KMS-11 (cell line): ENCODE measurements around the gene CNNM4.

Experiments
- H2AFZ ChIP-seq: fragments of 200-600 bp; sonication (generic); 2 replicates; pipeline ENCODE4 v1.6.1; 2016; ENCODE audit warnings: antibody characterized with exemption, mixed run types, low read depth
- H3K27ac ChIP-seq: fragments of 200-600 bp; sonication (generic); 2 replicates; pipeline ENCODE4 v1.6.1; 2016; ENCODE audit warnings: mild to moderate bottlenecking, mixed run types
- H3K27me3 ChIP-seq: fragments of 200-600 bp; sonication (generic); 2 replicates; pipeline ENCODE4 v1.6.1; 2017; ENCODE audit warnings: mild to moderate bottlenecking, low read depth, mixed run types, moderate library complexity; ENCODE audit not compliant: insufficient read depth
- H3K36me3 ChIP-seq: fragments of 200-600 bp; sonication (generic); 2 replicates; pipeline ENCODE4 v1.6.1; 2017; ENCODE audit warnings: mild to moderate bottlenecking, mixed run types; ENCODE audit not compliant: insufficient read depth
- H3K4me1 ChIP-seq: fragments of 200-600 bp; sonication (generic); 2 replicates; pipeline ENCODE4 v1.6.1; 2016; ENCODE audit warnings: mild to moderate bottlenecking, low read depth, mixed run types; ENCODE audit not compliant: poor library complexity, severe bottlenecking
- H3K4me2 ChIP-seq: fragments of 200-600 bp; sonication (generic); 2 replicates; pipeline ENCODE4 v1.7.0; 2016; ENCODE audit warnings: mild to moderate bottlenecking, mixed run types
- H3K4me3 ChIP-seq: fragments of 200-600 bp; sonication (generic); IDR thresholded peaks from 2 replicates; pipeline ENCODE4 v1.6.1; 2017; ENCODE audit warnings: low read depth, low read length, mixed read lengths; ENCODE audit not compliant: insufficient read depth
- H3K79me2 ChIP-seq: fragments of 200-600 bp; sonication (generic); 2 replicates; pipeline ENCODE4 v1.6.1; 2016; ENCODE audit warnings: low read depth, mixed run types; ENCODE audit not compliant: insufficient read depth
- H3K9ac ChIP-seq: fragments of 200-600 bp; sonication (generic); 2 replicates; pipeline ENCODE4 v1.6.1; 2016; ENCODE audit warnings: mild to moderate bottlenecking, mixed run types
- H4K20me1 ChIP-seq: fragments of 200-600 bp; sonication (generic); 2 replicates; pipeline ENCODE4 v1.6.1; 2016; ENCODE audit warnings: mild to moderate bottlenecking, mixed run types; ENCODE audit not compliant: insufficient read depth
- TF ChIP-seq, protein P1 (sequence below): fragments of 200-600 bp; sonication (generic); conservative IDR thresholded peaks from 2 replicates; pipeline ENCODE4 v1.6.1; 2017; ENCODE audit warnings: low read depth, mild to moderate bottlenecking, antibody characterized with exemption, low read length, moderate library complexity, mixed read lengths

Gene CNNM4

GRCh38 chr2:96726131-96726530 is 34.6 kb upstream of the CNNM4 start:
- H3K4me2 ChIP-seq = no peak overlapping the region
- H3K27ac ChIP-seq = no peak overlapping the region
- no peaks in the 10 kb centered on the region for H4K20me1 ChIP-seq
- peaks cover 9% of the 10 kb centered on the region; the same call in 1 of the 2 replicates for H3K36me3 ChIP-seq
- no peaks in the 10 kb centered on the region for H3K27me3 ChIP-seq
- H3K4me1 ChIP-seq = no peaks in the 10 kb centered on the region
- H3K4me3 ChIP-seq = no peak overlapping the region
- no peak overlapping the region for H3K9ac ChIP-seq
- H2AFZ ChIP-seq = no peak overlapping the region
- no peaks in the 10 kb centered on the region for H3K79me2 ChIP-seq
- TF ChIP-seq, protein P1, sequence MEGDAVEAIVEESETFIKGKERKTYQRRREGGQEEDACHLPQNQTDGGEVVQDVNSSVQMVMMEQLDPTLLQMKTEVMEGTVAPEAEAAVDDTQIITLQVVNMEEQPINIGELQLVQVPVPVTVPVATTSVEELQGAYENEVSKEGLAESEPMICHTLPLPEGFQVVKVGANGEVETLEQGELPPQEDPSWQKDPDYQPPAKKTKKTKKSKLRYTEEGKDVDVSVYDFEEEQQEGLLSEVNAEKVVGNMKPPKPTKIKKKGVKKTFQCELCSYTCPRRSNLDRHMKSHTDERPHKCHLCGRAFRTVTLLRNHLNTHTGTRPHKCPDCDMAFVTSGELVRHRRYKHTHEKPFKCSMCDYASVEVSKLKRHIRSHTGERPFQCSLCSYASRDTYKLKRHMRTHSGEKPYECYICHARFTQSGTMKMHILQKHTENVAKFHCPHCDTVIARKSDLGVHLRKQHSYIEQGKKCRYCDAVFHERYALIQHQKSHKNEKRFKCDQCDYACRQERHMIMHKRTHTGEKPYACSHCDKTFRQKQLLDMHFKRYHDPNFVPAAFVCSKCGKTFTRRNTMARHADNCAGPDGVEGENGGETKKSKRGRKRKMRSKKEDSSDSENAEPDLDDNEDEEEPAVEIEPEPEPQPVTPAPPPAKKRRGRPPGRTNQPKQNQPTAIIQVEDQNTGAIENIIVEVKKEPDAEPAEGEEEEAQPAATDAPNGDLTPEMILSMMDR = no peak

DNA sequence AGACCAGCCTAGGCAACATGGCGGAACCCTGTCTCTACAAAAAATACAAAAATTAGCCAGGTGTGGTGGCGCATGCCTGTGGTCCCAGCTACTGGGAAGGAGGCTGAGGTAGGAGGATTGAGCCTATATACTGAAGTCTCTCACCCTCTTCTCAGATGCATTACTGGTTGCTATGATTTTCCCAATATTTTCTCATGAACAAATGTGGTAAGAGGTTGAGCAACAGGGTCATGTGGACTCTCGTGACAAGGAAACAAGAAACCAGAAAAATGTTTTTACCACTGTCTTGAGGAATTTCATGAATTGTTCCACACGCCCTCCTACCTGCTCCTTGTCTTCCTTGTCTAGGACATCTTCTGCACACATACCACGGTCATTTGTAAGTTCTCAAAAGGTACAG is 33.3 kb upstream of the CNNM4 start:
- Histone ChIP-seq H3K4me1 (no peaks in the 10 kb centered on the region), H2AFZ (no peak overlapping the region), H3K4me3 (no peak overlapping the region), H3K4me2 (no peak overlapping the region), H3K27ac (no peak overlapping the region), H3K9ac (no peak overlapping the region), H4K20me1 (no peaks in the 10 kb centered on the region), H3K27me3 (no peaks in the 10 kb centered on the region), H3K79me2 (no peaks in the 10 kb centered on the region), H3K36me3 (peaks cover 9% of the 10 kb centered on the region; the same call in 1 of the 2 replicates)
- TF ChIP-seq, protein P1 = no peak

DNA sequence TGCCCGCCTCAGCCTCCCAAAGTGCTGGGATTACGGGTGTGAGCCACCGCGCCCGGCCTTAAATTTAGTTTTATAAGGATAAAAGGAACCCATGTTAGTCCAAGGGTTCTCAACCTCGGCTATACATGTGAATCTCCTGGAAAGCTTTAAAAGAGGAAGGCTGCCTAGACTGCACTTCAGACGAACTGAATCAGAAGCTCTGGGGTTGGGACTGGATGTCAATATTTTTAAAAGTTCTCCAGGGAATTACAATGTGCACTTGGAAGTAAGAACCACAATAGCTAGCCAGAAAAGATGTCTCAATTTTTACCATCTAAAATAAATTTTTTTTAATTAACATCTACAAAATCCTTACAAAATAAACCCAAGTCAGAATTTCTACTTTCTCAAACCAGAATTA is 31.0 kb upstream of the CNNM4 start:
- Histone ChIP-seq H3K9ac (no peak overlapping the region), H3K4me2 (no peak overlapping the region), H3K27ac (no peak overlapping the region), H2AFZ (no peak overlapping the region), H3K27me3 (no peaks in the 10 kb centered on the region), H3K4me1 (no peaks in the 10 kb centered on the region), H3K4me3 (no peak overlapping the region), H3K79me2 (no peaks in the 10 kb centered on the region), H4K20me1 (no peaks in the 10 kb centered on the region), H3K36me3 (peaks cover 14% of the 10 kb centered on the region; the same call in 1 of the 2 replicates)
- TF ChIP-seq, protein P1 = no peak

DNA sequence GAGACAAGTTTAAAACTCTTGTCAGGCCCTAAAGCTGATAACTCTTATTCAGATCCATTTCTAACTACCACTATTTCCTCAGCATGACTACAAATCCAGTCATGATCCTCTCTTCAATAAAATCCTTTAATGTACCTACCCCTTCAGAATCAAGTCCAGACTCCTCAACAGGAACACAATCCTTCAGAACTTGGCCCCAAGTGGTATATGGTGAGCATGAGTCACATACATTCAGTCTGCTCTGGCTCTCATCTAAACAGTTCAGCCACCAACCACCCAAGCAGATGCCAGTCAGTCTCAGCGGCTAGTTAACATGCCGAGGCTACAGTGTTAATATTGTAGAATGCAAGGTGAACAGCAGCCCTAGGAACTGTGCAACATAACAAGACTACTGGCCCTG is 30.5 kb upstream of the CNNM4 start:
- no peak overlapping the region for H3K4me2 ChIP-seq
- no peaks in the 10 kb centered on the region for H4K20me1 ChIP-seq
- no peak overlapping the region for H3K9ac ChIP-seq
- no peak overlapping the region for H2AFZ ChIP-seq
- H3K79me2 ChIP-seq = no peaks in the 10 kb centered on the region
- H3K27me3 ChIP-seq = no peaks in the 10 kb centered on the region
- no peak overlapping the region for H3K27ac ChIP-seq
- H3K4me1 ChIP-seq = no peaks in the 10 kb centered on the region
- peaks cover 14% of the 10 kb centered on the region; the same call in 1 of the 2 replicates for H3K36me3 ChIP-seq
- no peak overlapping the region for H3K4me3 ChIP-seq
- TF ChIP-seq, protein P1 = no peak
